HEK293T (cell line): Measurements from ENCODE around the gene ABHD17A.

ENCODE experiments used
- ARNT ChIP-seq: fragments of 450-650 bp; IDR thresholded peaks from 2 replicates; pipeline ENCODE4 v1.6.1; 2017; ENCODE audit warnings: mild to moderate bottlenecking
- BHLHE40 ChIP-seq: fragments of 450-650 bp; IDR thresholded peaks from 2 replicates; pipeline ENCODE4 v1.6.1; 2016; ENCODE audit warnings: mild to moderate bottlenecking, moderate library complexity, borderline replicate concordance
- ELF4 ChIP-seq: fragments of 450-650 bp; IDR thresholded peaks from 2 replicates; pipeline ENCODE4 v1.6.1; 2017; ENCODE audit warnings: antibody characterized with exemption
- FOXA1 ChIP-seq: fragments of 450-650 bp; IDR thresholded peaks from 2 replicates; pipeline ENCODE4 v1.6.1; 2016; ENCODE audit warnings: mild to moderate bottlenecking
- FOXK2 ChIP-seq: fragments of 450-650 bp; IDR thresholded peaks from 2 replicates; pipeline ENCODE4 v1.6.1; 2016; ENCODE audit warnings: mild to moderate bottlenecking
- HDGF ChIP-seq: fragments of 450-650 bp; IDR thresholded peaks from 2 replicates; pipeline ENCODE4 v1.6.1; 2017; ENCODE audit warnings: antibody characterized with exemption, borderline replicate concordance
- L3MBTL2 ChIP-seq: fragments of 450-650 bp; conservative IDR thresholded peaks from 2 replicates; pipeline ENCODE4 v1.6.1; 2016; ENCODE audit warnings: mild to moderate bottlenecking
- LEF1 ChIP-seq: fragments of 450-650 bp; IDR thresholded peaks from 2 replicates; pipeline ENCODE4 v1.6.1; 2017; ENCODE audit warnings: mild to moderate bottlenecking, borderline replicate concordance
- NFRKB ChIP-seq: fragments of 450-650 bp; IDR thresholded peaks from 2 replicates; pipeline ENCODE4 v1.6.1; 2016; ENCODE audit warnings: mild to moderate bottlenecking, moderate library complexity
- PKNOX1 ChIP-seq: fragments of 450-650 bp; IDR thresholded peaks from 2 replicates; pipeline ENCODE4 v1.6.1; 2016
- SP1 ChIP-seq: fragments of 450-650 bp; IDR thresholded peaks from 2 replicates; pipeline ENCODE4 v1.6.1; 2017
- SUZ12 ChIP-seq: fragments of 450-650 bp; IDR thresholded peaks from 2 replicates; pipeline ENCODE4 v1.6.1; 2016; ENCODE audit warnings: mild to moderate bottlenecking
- TARDBP ChIP-seq: fragments of 450-650 bp; IDR thresholded peaks from 2 replicates; pipeline ENCODE4 v1.6.1; 2016
- ZNF384 ChIP-seq: fragments of 450-650 bp; IDR thresholded peaks from 2 replicates; pipeline ENCODE4 v1.6.1; 2016

- TF ChIP-seq BHLHE40 (no peak), ZNF384 (no peak), SP1 (no peak), ARNT (no peak), PKNOX1 (no peak), LEF1 (no peak), SUZ12 (no peak), FOXK2 (no peak), FOXA1 (no peak), HDGF (no peak), TARDBP (no peak), ELF4 (no peak), NFRKB (no peak), L3MBTL2 (no peak)
Measured at GRCh38 chr19:1917146-1917545, 31.9 kb upstream of the ABHD17A start.
